Lung microvascular endothelial cell (primary cell): ENCODE data around the gene PARD3B. TPM values are rescaled to one million over a fixed set of nuclear protein-coding genes. Genes with fewer than 3 reads are reported as not detected.

Experiments
- DNase-seq, 2 donors: peaks; one replicate each; pipeline versions ENCODE4 v3.0.0 to v3.0.0-alpha.2; 2010; ENCODE audit warnings: low read depth in 2 of 2
- total RNA-seq: library from RNA; depleted of rRNA; stranded (reverse); fragments of >200 nt; gene quantifications from 2 replicates; pipeline ENCODE4 v1.2.1, GENCODE V29; 2014

Gene PARD3B
- total RNA-seq, 1 donor from 2014 or later, result 10.9 TPM

DNA sequence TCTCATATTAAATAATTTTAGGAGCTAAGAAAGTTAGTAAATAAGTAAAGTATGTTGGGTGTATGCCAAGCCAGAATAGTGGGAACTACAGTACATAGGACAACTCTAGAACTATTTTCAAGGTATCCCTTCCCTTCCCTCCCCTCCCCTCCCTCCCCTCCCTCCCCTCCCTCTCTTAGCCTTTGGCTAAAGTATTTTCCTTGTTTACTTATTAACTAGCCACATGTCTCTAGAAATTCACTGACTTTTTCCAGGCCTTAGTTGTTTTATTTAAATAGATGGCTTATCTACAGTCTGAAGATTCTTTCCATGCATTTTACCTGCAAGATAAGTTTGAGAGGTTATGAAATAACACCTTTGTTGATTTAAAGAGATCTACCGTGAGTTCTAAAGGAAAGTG lies 402.1 kb downstream of the PARD3B start:
- DNase-seq, result no peak

DNA sequence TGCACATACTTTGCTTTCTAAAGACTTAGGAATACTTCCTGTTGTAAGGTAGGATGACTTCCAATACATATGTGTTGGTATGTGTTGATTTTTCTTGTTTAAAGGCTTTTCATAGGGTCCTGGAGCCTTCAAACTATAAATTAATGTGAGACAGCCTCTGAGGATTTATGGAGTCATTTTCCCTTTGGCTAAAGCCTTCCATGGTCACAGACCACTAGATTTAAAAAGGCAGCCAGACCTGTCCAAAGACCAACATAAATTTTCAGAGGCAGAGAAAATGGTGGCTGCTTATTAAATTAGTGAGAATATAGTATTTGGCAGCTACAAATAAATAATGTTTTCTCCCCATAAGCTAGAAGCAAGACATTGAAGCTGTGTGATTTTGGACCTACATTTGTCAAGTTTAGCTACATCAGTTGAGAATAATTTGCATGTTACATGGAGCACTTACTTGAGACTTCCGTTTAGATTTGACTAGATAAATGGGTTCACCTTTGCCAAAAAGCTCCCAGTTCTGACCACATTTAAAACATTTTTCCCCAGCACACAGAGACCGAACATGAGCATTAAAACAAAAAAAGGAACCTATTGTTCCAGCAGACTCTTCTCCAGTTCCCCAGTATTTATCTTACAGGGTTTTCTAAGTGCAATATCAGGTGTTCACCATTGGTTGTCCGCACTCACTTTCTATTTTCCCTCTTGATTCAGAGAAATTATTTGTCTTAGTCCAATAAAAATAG lies 402.9 kb downstream of the PARD3B start:
- DNase-seq, result no peak

DNA sequence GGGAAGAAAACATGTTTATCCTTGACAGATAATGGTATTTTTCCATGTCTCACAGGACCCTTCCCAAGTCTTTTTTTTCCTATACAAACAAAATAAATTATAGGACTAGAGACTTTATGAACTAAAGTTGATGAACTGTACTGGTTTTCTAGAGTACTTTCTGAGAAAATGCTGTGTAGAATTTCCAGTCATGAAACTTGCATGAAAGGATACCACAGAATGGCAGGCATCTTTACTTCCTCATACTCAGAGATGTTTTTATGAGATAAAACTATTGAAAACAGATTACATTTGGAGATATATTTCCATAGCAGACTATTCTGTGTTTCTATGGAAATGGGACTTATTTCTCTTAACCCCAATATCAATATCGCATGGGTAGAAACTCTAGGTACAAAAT lies 403.5 kb downstream of the PARD3B start:
- DNase-seq, result no peak

DNA sequence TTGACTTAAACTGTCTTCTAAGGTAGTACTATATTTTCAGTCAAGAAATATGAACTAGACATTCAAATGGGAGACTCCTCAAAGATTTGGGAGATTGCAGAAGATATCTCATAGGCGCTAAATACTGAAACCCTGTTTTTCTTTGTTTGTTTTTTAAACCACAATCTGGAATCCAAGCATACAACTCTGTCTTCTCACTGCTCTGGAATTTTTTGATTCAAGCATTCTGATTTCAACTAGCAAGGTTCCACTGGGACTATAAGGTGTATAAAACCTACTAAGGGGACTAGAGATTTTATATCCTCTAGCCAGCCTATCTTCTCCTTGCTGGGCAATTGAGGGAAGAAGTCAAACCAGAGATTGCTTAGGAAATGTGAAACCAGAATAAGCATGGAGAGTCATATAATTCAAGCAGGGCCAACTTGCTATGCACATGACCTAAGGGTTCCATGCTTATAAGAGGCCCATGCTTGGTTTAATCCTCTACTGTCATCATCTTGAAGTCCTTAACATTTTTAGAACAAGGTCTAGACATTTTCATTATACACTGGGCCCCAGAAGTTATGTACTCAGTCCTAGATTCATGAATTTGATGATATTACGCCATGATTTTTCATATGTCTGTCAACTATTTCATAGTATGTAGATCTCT lies 405.5 kb downstream of the PARD3B start:
- DNase-seq, result no peak

DNA sequence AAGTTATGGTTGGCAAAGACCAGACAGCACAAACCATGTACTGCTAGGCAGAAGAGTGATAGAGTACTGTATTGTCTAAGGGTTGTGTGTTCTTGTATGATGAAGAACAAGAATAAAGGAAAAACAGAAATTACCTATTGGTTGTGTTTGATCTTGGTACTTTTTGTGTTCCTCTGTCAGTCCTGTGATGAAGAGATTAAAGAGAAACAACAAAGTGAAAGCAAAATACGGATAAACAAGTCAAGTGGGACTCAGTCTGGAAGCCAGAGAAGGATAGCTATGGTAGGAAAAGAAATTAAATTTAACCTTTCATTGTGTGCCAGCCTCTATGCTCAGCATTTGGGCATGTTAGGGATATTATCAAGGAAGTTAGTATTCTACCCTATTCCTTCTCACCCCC lies 413.1 kb downstream of the PARD3B start:
- DNase-seq, result no peak

DNA sequence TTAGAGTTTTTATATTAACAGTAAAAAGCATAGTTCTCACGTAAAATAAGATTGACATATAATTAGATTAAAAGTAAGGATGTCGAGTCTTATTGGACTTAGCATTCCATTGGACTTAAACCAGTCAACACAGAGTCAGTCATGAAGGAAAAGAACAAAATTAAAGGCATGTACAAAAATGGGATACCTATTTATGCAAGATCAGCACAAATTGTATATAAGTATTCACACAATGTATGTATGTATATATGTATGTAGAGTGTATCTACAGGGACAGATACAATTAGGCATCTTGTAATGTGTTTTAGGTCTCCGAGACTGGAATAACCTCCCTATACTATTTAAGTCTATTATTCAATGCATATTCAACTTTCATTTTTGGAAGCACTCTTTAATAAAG lies 419.1 kb downstream of the PARD3B start:
- no peak for DNase-seq

DNA sequence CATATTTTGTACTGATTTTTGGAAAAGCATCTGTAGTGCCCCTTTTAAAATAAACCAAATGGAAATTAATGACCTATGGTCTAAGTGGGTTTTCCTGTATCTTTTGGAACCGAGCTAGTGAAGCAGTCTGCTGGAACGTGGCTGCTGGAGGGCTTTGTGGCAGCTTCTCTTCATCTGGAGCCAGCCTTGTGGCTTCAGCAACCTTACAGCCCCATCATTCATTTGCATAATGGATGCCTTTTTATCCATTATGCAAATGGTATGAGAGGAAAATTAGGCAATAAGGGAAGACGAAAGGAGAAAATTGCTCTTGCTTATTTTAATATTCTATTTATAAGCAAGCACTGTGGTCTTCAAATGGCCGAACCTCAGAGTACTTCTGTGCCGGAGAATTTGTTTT lies 421.0 kb downstream of the PARD3B start:
- DNase-seq, result no peak

DNA sequence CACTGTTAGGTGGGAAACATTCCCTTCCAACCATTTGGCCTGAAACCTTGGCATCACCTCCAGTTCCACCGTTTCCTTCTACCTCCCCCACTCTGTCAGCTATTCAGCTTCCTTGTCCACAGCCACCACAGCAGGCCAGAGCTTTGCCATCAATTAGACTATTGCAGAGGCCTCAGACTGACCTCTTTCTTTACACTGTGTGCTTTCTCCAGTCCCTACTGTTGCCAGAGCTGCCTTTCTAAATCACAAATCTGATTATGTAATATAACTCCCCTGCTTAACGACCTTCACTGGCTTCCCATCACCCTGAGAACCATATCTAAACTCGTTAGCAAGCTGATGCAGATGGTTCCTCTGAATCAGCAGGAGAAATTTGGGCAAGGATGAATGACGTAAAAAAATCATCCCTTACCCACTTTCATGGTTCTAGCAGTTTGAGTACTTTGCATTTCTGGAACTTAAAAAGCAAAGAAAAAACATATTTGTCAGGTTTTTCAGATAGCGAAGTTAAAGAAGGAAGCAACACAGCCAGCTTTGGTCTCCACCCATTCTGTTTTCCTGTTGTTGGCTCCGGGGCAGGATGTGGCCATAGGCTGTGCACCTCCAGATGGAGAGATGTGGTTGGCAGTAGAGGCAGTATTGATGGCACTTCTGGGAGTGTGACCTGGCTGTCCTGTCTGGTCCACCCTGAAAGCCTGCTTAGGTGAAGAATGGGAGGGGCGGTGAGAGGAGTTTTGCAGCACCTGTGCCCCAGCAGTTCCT lies 422.1 kb downstream of the PARD3B start:
- peak in 1 of 2 donors; percentile 7 for DNase-seq

DNA sequence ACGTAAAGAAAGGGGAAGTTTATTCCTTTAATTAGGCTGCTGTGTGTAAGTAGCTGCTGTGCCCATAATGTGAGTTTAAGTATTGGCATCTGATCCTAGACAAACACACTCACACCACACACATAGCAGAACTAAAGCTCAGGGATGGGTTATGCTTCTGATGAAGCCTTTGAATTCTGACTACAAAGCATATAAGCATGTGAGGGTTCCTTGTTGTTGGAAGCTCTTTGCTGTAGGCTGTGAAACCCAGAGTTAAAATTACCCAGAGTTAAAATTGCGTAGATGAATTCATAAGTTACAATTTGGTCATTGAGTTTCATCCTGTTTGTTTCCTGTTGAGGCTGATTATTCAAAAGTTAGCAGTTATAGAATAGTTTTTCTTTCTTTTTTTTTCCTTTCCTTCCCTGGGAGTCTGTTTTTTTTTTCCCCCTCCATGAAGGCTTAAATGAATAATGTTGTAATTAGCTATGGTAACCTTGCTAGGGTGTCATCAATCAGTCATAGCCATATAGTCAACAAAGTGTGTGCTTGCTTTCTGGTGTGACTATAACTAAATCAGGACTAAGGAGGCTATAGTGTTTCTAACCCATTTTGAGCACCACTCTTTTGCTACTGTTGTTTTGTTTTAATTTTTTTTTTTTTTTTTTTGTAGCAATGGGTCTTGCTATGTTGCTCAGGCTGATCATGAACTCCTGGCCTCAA lies 426.1 kb downstream of the PARD3B start:
- DNase-seq, result peak in 1 of 2 donors; percentile 18

DNA sequence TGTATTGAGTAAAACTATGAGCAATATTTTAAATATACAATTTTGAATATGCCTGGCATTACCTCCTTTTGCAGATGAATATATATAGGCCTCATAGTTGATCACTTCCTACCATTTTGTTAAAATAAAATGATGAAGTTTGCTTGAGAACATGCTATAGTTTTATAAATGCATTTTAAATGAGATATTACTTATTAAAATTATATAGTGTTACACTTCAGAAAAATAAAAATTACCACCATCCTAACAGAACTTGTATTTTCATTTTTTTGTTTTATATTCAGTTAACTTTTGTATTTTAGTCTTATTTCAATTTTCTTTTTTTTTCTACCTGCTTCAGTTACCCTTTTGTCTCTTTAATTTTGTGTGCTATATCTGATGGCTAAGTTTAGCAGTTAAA lies 426.9 kb downstream of the PARD3B start:
- DNase-seq, result no peak

DNA sequence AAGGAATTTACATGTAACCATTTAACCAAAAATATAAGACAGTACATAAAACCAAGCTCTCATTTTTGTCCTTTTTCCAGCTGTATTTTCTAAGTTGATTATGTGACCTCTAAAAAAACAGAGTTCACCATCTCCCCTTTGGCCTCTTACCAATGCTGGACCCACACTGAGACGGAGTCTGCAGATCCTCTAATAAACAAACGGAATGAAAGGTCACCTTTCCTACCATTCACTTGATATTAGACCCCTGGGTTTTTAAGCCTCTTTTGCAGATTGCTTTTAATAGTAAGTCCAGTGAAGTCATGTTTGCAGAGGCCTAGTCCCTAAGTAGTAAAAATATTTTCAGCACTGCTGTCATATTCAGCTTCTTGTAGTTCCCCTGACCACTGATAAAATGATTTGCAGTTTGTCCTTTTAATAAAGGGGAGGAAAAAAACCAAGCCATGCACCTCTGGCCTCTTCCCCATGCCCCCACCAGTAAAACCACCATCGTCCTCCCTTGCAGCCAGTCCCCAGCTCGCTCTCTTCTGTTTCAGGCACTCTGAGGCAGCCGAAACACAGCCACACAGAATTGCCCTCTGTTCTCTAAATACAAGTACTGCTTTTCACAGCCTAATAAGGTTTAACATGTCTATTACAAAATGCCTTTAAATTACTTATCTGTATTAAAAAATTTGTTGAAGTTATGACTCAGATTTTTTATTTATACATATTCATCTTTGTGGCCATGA lies 427.5 kb downstream of the PARD3B start:
- DNase-seq, result no peak

DNA sequence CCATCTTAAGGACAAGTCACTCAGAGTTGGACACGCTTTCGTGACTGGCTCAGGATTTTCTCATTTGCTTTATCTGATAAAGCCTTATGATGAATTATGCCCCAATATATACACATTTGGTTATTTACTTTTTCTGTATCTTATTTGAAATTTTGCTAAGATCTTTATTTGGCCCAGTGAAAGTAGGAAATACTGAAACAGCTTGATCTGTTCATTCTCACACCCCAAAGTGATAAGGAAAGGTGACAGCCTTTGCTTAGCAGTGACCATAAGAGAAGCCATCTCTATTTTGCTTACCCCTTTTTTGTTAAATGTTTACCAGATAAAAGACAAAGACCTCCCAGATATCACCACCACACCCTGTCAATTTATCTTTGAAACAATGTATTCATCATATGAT lies 428.3 kb downstream of the PARD3B start:
- DNase-seq, result no peak

DNA sequence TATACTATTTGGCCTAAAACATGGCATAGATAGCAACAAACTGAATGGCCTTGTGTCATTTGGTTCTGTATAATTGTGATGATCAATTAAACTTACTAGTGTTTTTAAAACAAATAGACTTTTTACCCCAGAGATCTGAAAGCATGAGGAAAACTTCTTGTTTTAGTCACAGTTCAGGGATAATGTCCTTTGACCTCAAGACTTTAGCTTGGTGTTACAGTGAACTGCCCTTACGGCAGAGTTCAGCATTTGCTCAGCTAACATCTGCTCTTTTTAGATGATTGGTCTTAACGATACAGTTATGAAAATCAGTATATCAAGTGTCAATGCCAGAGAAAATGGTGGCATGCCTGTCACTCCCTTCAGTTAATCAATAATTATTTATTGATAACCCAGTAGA lies 429.2 kb downstream of the PARD3B start:
- no peak for DNase-seq

DNA sequence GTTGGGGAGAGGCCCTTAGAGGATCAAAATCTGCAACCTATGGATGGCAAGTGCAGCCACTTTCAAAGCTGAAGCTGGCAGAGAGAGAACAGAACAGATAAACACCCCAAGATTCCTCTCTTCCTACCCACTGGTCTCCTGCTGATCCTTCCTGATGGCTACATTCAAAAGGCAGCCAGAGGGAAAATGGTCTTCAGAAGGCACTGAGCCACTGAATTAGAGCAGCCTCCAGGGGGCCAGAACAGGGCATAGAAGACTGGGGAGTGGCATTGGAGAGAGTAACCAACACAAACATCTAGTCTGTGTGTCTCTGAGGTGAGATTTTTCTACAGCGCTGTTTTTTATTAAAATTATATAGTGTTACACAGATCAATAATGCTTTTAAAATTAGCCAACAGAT lies 432.6 kb downstream of the PARD3B start:
- no peak for DNase-seq

DNA sequence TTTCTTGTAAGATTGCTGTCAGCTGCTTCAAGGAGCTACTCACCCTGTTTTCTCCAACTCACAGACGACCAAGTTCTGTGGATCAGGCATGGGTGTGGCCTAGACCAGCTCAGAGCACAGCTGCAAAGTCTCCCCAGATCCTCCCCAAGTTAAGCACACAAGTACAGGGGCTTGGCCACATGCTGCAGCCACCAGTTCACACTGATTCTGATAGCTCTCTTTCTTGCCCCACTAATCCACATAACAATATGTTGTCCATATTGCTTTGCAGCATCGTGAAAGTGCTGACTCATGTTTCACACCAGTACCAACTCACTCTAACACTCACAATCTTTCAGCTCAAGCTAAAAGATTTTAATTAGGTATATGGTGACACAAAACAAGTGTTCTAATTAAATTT lies 437.0 kb downstream of the PARD3B start:
- no peak for DNase-seq

DNA sequence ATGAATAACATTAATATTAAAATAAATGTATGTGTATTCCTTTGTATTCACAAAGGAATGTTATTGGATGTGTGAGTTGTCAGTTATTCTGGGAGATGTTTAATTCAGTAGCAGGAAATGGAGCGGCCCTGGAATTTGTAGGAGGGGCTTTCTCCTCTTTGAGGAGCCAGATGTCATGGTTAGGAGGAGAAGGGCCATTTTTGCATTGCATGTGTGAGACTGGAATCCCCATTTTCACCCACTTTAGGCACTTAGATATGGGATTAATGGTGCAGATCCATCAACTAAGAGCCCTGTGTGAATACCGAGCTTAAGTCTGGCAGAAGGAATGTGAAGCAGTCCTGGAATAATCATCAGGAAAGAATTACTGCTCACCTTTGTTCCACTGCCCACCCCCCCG lies 439.2 kb downstream of the PARD3B start:
- DNase-seq, result peak in 1 of 2 donors; percentile 19

DNA sequence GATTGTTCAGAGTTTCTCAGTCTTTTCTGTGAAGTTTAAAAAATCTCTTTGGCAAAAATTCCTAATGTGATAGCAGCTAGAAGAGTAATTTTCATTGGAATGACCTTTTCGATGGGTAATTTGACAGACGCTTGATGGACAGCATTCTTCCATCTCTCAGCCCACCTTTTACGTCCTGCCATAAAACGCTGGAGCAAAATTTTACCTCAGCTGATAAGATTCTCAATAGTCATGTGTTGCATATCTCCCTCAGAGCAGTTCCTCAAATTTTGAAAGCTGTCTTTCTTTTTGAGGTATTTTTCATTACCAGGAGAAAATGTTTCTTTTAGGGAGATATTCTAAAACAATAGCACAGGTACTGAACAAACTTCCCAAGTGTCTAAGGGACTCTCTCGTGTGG lies 441.4 kb downstream of the PARD3B start:
- DNase-seq, result no peak

DNA sequence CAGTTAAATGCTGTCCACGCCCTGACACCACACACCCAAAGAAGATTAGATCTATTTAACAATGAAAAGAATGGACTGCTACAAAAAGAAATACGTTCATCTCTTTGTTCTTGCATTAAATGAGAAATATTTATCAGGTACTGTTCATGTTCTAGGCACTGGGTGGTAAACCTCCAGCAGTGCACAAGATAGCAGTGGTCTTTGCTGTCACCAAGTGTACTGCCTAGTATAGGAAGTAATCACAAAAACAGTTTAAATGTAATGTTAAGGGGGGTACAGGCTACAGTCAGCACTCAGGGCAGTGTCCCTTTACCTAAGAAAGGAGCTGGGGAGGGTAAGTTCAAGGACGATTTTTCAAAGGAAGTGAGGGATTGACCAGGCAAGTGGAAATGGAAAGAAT lies 443.6 kb downstream of the PARD3B start:
- no peak for DNase-seq

DNA sequence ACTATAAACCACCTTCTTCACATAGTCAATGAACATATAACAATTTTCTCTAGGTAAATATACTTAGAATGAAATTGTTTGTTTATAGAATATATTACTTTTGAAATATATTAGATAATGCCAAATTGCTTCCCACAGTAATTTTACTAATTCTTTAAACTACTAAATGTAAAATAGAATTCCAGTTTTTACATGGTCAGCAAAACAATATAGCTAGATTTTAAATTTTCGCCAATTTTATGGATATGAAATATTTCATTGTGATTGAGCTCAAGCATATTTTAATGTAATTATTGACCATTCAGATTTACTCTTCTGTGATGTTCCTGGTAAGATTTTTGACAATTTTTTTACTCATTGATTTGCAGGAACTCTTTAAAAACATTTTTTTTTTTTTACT lies 444.6 kb downstream of the PARD3B start:
- no peak for DNase-seq

DNA sequence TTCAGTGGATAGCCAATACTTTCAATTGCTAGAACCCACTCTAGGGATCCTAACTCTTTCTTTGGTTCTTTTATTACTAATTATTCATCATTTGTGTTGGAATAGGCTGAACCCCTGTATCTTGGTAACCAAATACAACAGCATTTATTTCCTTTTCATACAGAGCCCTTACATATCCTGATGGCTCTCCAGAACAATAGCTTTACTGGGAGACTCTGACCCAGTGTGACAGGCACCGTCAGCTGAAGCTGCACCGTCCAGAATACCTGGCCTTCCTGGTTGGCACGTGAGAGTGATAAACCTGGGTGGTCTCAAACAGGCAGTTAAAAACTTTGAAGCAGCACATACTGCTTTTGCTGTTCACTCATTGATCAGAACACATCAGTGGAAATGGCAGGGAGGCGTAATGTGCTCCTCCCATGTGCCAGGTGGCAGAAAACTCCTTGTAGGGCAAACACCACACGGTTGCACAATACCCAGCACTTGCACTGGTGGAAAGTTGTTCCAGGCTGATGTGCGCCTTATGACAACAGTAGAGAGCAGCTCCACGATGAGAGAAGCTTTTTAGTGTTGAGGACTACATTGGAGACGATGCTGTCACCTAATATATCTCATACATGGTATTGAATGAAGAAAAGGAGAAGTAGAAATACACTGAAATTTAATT lies 456.2 kb downstream of the PARD3B start:
- peak in 1 of 2 donors; percentile 85 for DNase-seq

DNA sequence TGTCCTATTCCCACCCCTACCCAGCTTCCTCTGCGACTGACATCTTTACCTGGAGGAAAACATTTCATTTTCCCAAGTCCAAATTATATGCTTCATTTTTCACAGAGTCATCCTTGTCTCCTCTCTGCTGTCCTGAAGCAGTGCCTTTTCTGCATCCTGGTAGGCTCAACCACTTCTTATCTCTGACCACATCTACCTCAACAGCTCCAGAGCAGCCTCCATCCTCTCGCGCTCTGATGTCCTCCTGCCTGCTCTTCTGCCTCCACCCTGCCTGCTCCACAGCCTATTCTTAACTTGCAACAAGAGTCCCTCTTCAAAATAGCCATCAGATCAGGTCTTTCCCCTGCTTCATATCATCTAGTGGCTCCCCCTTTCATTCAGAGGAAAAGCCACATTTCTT lies 457.1 kb downstream of the PARD3B start:
- DNase-seq, result no peak
